ENCODE measurements around the gene IL1RAPL1.

DNA sequence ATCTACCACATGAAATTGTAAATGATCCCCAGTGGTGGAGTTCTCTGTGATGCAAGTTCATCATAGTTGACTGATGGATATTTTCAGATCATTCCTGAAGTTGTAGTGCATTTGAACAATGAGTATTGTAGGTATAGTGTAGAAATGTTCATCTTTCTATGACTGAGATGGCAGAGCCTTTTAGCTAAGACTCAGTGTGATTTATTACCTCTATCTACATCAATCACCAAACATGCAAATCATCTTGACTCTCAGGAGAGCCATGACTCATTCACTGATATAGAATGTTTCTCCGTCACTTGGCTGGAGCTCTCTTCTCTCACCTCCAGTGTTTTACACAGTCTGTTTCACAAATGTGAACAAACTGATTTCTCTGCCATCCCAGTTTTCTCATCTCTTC, 392.6 kb downstream of the IL1RAPL1 start:
- TF ChIP-seq, protein P1, sequence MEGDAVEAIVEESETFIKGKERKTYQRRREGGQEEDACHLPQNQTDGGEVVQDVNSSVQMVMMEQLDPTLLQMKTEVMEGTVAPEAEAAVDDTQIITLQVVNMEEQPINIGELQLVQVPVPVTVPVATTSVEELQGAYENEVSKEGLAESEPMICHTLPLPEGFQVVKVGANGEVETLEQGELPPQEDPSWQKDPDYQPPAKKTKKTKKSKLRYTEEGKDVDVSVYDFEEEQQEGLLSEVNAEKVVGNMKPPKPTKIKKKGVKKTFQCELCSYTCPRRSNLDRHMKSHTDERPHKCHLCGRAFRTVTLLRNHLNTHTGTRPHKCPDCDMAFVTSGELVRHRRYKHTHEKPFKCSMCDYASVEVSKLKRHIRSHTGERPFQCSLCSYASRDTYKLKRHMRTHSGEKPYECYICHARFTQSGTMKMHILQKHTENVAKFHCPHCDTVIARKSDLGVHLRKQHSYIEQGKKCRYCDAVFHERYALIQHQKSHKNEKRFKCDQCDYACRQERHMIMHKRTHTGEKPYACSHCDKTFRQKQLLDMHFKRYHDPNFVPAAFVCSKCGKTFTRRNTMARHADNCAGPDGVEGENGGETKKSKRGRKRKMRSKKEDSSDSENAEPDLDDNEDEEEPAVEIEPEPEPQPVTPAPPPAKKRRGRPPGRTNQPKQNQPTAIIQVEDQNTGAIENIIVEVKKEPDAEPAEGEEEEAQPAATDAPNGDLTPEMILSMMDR (IDR thresholded peaks at IDR 0.05 in 2 of 3, conservative IDR thresholded peaks at IDR 0.05 in 1 of 3; ENCODE audit: insufficient read depth in 2 of 3, low read depth in 1 of 3, low read length in 3 of 3): no peak
- TF ChIP-seq MXI1 (IDR thresholded peaks at IDR 0.05; ENCODE audit: low read depth, low read length) (no peak), ESRRA (IDR thresholded peaks at IDR 0.05; ENCODE audit: borderline replicate concordance, low read depth) (no peak), KDM2B (CRISPR knock-in tag; IDR thresholded peaks at IDR 0.05) (no peak), SPI1 (IDR thresholded peaks at IDR 0.05; ENCODE audit: borderline replicate concordance, low read depth, low read length) (no peak), MAFK (IDR thresholded peaks at IDR 0.05; ENCODE audit: low read length) (no peak), ZNF384 (IDR thresholded peaks at IDR 0.05; ENCODE audit: low read depth, low read length) (no peak), ZNF431 (CRISPR knock-in tag; IDR thresholded peaks at IDR 0.05) (no peak), GTF2F1 (IDR thresholded peaks at IDR 0.05; ENCODE audit: low read depth, low read length) (no peak), ILF3 (IDR thresholded peaks at IDR 0.05; ENCODE audit: borderline replicate concordance) (no peak)
- TF ChIP-seq, protein P2, sequence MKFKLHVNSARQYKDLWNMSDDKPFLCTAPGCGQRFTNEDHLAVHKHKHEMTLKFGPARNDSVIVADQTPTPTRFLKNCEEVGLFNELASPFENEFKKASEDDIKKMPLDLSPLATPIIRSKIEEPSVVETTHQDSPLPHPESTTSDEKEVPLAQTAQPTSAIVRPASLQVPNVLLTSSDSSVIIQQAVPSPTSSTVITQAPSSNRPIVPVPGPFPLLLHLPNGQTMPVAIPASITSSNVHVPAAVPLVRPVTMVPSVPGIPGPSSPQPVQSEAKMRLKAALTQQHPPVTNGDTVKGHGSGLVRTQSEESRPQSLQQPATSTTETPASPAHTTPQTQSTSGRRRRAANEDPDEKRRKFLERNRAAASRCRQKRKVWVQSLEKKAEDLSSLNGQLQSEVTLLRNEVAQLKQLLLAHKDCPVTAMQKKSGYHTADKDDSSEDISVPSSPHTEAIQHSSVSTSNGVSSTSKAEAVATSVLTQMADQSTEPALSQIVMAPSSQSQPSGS (CRISPR knock-in tag; IDR thresholded peaks at IDR 0.05): no peak

Measured in K562 (cell line).